ENCODE measurements around the gene DMBX1. TPM values are rescaled to one million over a fixed set of nuclear protein-coding genes. Genes with fewer than 3 reads are reported as not detected.

Gene DMBX1
- total RNA-seq, 4 donors from 2014 or later, result not detected

GRCh38 chr1:46532498-46533178 is 43.0 kb downstream of the DMBX1 start:
- no peaks in the 10 kb centered on the region for H3K9me3 ChIP-seq
- peaks cover 7 to 20% (median 14%) of the 10 kb centered on the region in 4 donors for H3K4me1 ChIP-seq
- WGBS, result 2% methylated on average over 19 of the region's 31 CpGs
- peaks cover 0 to 22% (median 0%) of the 10 kb centered on the region in 4 donors for H3K27me3 ChIP-seq
- peak overlapping the region; percentile 78 to 86 (median 84) for H3K27ac ChIP-seq (replicated peaks in 1 of 4)
- TF ChIP-seq POLR2AphosphoS5 (IDR thresholded peaks at IDR 0.05) (peak; percentile 16 to 35), EP300 (IDR thresholded peaks at IDR 0.05) (no peak), POLR2A (IDR thresholded peaks at IDR 0.05; ENCODE audit: low read depth) (no peak)
- TF ChIP-seq, protein P1, sequence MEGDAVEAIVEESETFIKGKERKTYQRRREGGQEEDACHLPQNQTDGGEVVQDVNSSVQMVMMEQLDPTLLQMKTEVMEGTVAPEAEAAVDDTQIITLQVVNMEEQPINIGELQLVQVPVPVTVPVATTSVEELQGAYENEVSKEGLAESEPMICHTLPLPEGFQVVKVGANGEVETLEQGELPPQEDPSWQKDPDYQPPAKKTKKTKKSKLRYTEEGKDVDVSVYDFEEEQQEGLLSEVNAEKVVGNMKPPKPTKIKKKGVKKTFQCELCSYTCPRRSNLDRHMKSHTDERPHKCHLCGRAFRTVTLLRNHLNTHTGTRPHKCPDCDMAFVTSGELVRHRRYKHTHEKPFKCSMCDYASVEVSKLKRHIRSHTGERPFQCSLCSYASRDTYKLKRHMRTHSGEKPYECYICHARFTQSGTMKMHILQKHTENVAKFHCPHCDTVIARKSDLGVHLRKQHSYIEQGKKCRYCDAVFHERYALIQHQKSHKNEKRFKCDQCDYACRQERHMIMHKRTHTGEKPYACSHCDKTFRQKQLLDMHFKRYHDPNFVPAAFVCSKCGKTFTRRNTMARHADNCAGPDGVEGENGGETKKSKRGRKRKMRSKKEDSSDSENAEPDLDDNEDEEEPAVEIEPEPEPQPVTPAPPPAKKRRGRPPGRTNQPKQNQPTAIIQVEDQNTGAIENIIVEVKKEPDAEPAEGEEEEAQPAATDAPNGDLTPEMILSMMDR (IDR thresholded peaks at IDR 0.05), result peak; percentile 74 to 78 (median 77)
- no peak for DNase-seq (ENCODE audit: extremely low spot score)
- H3K36me3 ChIP-seq, result no peaks in the 10 kb centered on the region
- peak overlapping the region; percentile 55 to 63 (median 58) for H3K4me3 ChIP-seq
- intact Hi-C loops (cut with DNase I), result loop anchor here (2.0 kb wide), 1 partner anchor 126 kb away; no protein-coding TSS in a partner anchor

- no peak for DNase-seq (ENCODE audit: extremely low spot score)
- intact Hi-C loops (cut with DNase I), result loop anchor here (2.0 kb wide), 1 partner anchor 127 kb away; no protein-coding TSS in a partner anchor
- 31% methylated on average over 10 of the region's 71 CpGs for WGBS
- peak overlapping the region; percentile 78 to 86 (median 84) for H3K27ac ChIP-seq (replicated peaks in 1 of 4)
- H3K27me3 ChIP-seq, result peaks cover 0 to 21% (median 0%) of the 10 kb centered on the region in 4 donors
- peak overlapping the region; percentile 55 to 63 (median 58) for H3K4me3 ChIP-seq
- TF ChIP-seq, protein P1 (IDR thresholded peaks at IDR 0.05), result no peak
- TF ChIP-seq POLR2AphosphoS5 (IDR thresholded peaks at IDR 0.05), result no peak
- no peak for TF ChIP-seq EP300 (IDR thresholded peaks at IDR 0.05)
- TF ChIP-seq POLR2A (IDR thresholded peaks at IDR 0.05; ENCODE audit: low read depth), result no peak
- H3K36me3 ChIP-seq, result no peaks in the 10 kb centered on the region
- peaks cover 7 to 14% (median 14%) of the 10 kb centered on the region in 4 donors for H3K4me1 ChIP-seq
- no peaks in the 10 kb centered on the region for H3K9me3 ChIP-seq
These were observed 43.7 kb downstream of the DMBX1 start for GRCh38 chr1:46533179-46533864.

DNA sequence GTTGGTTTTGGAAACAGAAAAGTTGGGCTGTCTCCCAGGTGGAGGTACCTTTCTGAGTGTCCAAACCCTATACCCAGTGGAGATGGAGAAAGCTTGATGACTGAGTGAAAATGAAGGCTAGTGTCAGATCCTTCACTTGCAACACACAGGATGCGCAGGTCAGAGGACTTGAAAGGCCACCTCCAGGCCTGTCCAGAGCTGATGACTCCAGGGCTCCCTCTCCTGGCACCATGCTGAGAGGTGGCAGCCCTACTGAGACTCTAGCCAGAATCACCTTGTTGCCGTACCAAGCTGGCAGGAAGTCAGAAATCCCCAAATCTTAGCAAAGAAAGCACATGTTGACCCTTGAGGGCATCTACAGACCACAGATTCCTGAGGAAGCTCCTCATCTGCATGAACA is 45.4 kb downstream of the DMBX1 start:
- intact Hi-C loops (cut with DNase I), result loop anchor here (2.0 kb wide), 1 partner anchor 192 kb away; no protein-coding TSS in a partner anchor
- Histone ChIP-seq H3K4me1 (peaks cover 7 to 14% (median 14%) of the 10 kb centered on the region in 4 donors), H3K4me3 (no peak overlapping the region), H3K27ac (replicated peaks in 1 of 4) (no peak overlapping the region), H3K27me3 (peaks cover 0 to 11% (median 0%) of the 10 kb centered on the region in 4 donors), H3K36me3 (no peaks in the 10 kb centered on the region), H3K9me3 (no peaks in the 10 kb centered on the region)
- DNase-seq (ENCODE audit: extremely low spot score), result no peak
- 54% methylated on average over 2 of the region's 2 CpGs for WGBS
- TF ChIP-seq POLR2A (IDR thresholded peaks at IDR 0.05; ENCODE audit: low read depth) (no peak), EP300 (IDR thresholded peaks at IDR 0.05) (no peak), POLR2AphosphoS5 (IDR thresholded peaks at IDR 0.05) (no peak)
- TF ChIP-seq, protein P1 (IDR thresholded peaks at IDR 0.05), result peak in 1 of 3 experiments; percentile 12

DNA sequence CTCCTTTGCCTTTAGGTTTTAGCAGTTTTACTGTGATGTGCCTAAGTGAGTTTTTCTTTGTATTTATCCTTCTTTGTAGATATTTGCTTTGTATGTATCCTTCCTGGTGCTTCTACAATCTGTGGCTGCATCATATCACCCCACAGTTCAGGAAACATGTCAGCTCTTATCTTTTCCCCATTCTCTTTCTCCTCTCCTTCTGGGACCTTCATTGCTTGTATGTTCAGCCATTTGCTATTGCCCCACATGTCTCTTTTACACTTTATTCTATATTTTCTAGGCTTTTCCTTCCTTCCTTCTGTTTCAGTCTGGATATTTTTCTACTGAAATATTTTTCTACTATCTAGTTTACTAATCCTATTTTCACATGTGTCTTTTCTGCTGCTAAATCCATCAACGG is 46.9 kb downstream of the DMBX1 start:
- intact Hi-C loops (cut with DNase I), result no loop called here
- no peak overlapping the region for H3K4me3 ChIP-seq
- WGBS, result 92% methylated on average over 1 of the region's 1 CpG
- H3K4me1 ChIP-seq, result peaks cover 7 to 14% (median 14%) of the 10 kb centered on the region in 4 donors
- H3K9me3 ChIP-seq, result no peaks in the 10 kb centered on the region
- H3K27me3 ChIP-seq, result peaks cover 0 to 11% (median 0%) of the 10 kb centered on the region in 4 donors
- H3K36me3 ChIP-seq, result no peaks in the 10 kb centered on the region
- H3K27ac ChIP-seq (replicated peaks in 1 of 4), result no peak overlapping the region
- no peak for DNase-seq (ENCODE audit: extremely low spot score)
- TF ChIP-seq EP300 (IDR thresholded peaks at IDR 0.05) (no peak), POLR2A (IDR thresholded peaks at IDR 0.05; ENCODE audit: low read depth) (no peak), POLR2AphosphoS5 (IDR thresholded peaks at IDR 0.05) (no peak)
- TF ChIP-seq, protein P1 (IDR thresholded peaks at IDR 0.05), result no peak
